ENCODE results near the gene CYP2W1.

GRCh38 chr7:964401-965231 lies 18.4 kb upstream of the CYP2W1 start:
- TF ChIP-seq, protein P1, sequence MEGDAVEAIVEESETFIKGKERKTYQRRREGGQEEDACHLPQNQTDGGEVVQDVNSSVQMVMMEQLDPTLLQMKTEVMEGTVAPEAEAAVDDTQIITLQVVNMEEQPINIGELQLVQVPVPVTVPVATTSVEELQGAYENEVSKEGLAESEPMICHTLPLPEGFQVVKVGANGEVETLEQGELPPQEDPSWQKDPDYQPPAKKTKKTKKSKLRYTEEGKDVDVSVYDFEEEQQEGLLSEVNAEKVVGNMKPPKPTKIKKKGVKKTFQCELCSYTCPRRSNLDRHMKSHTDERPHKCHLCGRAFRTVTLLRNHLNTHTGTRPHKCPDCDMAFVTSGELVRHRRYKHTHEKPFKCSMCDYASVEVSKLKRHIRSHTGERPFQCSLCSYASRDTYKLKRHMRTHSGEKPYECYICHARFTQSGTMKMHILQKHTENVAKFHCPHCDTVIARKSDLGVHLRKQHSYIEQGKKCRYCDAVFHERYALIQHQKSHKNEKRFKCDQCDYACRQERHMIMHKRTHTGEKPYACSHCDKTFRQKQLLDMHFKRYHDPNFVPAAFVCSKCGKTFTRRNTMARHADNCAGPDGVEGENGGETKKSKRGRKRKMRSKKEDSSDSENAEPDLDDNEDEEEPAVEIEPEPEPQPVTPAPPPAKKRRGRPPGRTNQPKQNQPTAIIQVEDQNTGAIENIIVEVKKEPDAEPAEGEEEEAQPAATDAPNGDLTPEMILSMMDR (IDR thresholded peaks at IDR 0.05) = peak in 1 of 3 experiments; percentile 9
- TF ChIP-seq POLR2A (IDR thresholded peaks at IDR 0.05) = no peak
